GM12874 (cell line): ENCODE data around the gene SOX2.

Experiments used
- TF ChIP-seq, protein P1 (sequence below): IDR thresholded peaks from 2 replicates; pipeline ENCODE4 v1.5.1; 2011; ENCODE audit warnings: low read depth, mild to moderate bottlenecking, control low read depth, low read length, moderate library complexity; ENCODE audit not compliant: insufficient read depth

The SOX2 gene

DNA sequence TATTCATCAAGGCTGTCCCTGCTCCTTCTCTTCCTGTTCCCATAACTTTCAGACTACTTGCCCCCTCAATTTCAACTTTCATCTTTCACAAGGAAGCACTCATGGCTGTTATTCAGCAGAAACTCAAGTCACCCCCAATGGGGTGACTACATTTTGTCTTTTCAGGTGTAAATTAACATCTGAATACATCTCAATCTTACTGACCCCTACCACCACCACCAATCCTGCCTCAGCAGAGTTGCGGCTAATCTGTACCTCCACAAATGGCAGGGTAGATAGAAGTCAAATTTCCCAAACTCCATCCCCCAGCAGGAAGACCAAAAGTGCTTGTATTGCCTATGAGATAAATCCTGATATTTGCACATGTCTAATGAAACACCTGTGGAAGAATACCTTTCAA lies 19.2 kb downstream of the SOX2 start:
- TF ChIP-seq, protein P1, sequence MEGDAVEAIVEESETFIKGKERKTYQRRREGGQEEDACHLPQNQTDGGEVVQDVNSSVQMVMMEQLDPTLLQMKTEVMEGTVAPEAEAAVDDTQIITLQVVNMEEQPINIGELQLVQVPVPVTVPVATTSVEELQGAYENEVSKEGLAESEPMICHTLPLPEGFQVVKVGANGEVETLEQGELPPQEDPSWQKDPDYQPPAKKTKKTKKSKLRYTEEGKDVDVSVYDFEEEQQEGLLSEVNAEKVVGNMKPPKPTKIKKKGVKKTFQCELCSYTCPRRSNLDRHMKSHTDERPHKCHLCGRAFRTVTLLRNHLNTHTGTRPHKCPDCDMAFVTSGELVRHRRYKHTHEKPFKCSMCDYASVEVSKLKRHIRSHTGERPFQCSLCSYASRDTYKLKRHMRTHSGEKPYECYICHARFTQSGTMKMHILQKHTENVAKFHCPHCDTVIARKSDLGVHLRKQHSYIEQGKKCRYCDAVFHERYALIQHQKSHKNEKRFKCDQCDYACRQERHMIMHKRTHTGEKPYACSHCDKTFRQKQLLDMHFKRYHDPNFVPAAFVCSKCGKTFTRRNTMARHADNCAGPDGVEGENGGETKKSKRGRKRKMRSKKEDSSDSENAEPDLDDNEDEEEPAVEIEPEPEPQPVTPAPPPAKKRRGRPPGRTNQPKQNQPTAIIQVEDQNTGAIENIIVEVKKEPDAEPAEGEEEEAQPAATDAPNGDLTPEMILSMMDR: no peak

DNA sequence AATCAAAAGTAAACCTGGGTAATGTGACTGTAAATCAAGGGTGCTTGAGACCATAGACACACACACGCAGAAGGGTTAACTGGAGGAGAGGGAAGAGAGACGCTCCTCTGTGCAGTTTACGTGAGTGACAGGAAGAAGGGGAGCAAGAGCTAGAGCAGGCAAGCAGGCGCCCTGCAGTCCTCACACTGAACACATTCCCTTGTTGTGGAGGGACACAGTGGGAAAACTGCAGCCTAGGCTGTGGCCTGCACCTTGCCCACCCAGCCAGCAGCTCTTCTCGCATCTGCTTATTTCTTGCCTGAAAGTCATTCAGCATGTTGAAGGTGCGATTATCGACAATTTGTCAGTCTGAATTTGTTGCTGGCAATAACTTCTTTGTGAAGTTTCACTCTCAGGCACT lies 24.2 kb downstream of the SOX2 start:
- TF ChIP-seq, protein P1: no peak

DNA sequence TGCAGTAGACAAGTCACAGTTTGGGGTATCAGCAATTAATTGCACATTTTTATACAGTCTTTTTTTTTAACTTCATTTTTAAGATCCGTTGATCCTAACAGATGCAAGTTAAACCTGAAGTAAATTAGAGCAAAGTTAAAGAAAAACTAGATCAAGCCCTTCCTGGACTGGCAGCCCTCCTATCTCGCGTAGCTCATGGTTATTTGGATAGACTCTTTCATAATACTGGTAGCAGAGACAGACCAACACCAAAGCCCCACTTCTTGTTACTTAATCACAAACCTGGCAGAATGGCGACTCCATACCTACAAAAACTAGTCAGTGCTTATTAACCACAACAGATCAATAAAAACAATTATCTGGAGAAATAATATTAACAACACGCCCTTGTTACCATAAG lies 26.8 kb downstream of the SOX2 start:
- TF ChIP-seq, protein P1: no peak

DNA sequence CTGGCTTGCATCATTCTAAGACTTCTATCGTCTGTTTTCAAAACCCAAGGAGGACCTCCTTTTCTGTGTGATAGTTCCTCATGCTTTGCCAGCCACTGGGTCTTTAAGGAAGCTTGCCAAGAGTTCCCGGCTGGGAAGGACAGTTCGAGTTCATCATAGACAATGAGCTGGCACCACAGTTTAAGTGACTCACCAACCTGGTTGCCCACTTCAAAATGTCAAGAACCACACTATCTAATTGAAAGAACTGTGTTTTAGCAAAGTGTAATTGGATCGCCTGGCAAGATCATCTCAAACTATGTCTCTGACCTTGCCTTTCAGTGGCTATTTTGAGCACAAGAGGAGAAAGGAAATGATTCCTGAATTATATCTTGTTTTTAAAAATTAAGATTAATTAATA lies 27.9 kb downstream of the SOX2 start:
- TF ChIP-seq, protein P1: no peak

DNA sequence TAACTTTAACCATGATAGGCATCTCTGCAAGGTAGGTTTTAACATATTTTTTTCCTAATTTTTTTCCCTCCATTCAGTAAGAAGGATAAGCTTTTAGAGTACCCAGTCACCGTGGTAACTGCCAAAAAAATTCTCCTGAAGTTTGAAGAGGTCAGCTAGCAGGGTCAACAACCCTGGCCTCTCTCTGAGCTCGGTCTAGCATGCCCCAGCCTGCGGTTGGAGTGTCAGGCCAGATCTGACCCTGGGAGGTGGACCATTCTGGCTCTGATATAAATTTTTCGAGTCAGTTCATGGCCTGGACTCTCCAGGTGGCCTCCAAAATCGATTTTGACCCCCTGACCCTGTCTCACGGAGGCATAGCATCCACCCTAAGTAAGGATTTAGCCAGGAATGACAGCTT lies 29.7 kb downstream of the SOX2 start:
- TF ChIP-seq, protein P1: no peak

DNA sequence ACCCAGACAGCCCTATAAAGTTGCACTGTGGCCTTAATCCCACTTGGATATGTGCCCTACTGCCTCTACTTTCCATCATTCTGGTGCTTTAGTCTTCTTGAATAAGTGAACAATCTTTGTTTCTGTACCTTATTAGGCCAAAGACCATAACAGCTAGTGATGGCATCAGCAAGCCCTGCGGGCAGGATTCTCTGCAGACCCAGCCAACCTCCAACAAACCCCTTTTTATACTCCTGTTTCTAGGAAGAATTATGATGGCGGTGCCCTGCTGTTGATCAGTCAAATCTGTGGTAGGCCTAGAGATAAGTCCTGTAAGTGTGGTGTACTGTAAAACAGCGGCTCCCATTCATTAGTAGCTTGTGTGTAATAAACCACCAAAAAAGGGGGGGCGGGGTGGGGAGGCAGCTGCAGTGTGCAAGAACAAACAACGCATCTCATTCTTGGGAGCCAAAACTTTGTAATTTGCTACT lies 40.5 kb downstream of the SOX2 start:
- TF ChIP-seq, protein P1: no peak

DNA sequence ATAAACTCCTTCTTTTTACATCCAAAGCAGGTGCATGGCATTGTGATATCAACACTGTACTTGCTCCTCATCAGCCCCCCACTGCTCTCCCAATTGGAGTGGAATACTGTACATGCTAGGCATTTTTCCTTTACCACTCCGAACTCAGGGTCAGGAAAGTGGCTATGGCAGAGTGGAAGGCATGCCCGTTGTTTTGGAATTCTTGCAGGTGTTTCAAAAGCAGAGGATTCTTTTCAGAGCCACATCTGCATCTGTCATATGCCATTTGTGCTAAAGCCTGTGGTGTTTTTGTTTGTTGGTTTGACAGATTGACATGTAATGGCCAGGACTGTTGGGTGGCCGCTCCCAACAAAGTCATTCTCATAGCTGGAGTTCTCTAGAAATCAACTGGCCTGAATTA lies 41.7 kb downstream of the SOX2 start:
- TF ChIP-seq, protein P1: no peak

DNA sequence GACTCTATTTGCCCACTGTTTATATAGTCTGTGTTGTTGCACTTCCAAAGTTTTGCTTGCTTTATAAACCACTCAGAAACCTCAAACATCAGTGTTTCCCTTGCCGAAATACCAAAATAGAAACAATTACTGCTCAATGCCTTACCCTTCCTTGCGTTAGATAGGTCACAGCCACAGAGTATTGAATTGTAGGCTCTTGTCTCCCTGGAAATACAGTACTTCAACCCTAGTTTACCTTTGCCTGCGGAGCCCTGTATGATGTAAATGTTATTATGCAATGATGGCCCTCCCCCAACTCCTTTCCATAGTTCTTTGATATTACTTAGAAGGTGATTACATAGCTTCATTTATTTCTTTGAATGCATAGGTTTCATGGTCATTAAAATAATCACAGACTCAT lies 44.2 kb downstream of the SOX2 start:
- TF ChIP-seq, protein P1: no peak
